Activated naive CD4-positive, alpha-beta T cell (primary cell): Measurements from ENCODE around the gene SLC9A9.
"Not testable (repeated sequence)": the region's sequence is repeated elsewhere in the genome, so short reads cannot be mapped to it uniquely, and the experiment has no call there.

Experiments
- DNase-seq, 4 experiments: peaks; one replicate each; lab custom pipeline; 2025; lab: John Stamatoyannopoulos, UW

The SLC9A9 gene

GRCh38 chr3:143551761-143552160 lies 296.5 kb downstream of the SLC9A9 start:
- no peak for DNase-seq

- no peak for DNase-seq
Observed at GRCh38 chr3:143548861-143549497, 299.3 kb downstream of the SLC9A9 start.

DNA sequence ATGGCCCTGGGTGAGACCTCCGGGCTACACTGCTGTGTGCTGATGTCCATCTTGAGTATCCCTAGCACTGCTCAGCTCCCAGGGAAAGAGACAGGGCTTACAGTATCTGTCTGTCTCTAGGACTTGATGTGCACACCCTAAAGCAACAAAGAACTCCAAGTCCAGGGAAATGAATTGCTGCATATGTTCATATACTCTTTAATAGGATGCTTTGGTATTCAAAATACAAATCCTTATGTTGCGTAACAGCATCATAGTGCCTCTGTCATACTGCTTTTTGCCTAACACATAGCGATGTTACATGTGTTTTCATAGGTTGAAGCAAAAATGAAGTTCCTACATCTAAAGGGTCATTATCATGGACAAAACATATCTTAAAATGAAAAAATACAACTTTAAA lies 299.9 kb downstream of the SLC9A9 start:
- no peak for DNase-seq

DNA sequence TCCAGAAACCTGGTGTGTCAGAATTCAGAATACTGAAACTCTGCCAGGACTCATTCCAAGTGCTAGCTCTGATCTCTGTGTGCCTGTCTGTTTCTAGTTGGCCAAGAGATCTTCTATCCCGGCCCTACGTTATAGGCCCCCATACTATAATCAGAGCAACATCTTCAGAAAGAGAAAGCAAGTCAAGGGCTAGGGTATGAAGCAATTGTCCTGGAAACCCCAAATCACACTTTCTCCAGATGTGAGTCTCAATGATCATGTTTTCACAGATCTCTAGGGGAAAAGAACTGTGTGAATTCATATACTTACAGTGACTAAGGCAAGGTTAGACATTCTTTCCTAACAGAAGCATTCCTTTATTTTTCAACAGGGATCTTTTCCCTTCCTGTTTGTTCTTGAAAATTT lies 309.7 kb downstream of the SLC9A9 start:
- no peak for DNase-seq

GRCh38 chr3:143538061-143538460 lies 310.2 kb downstream of the SLC9A9 start:
- no peak for DNase-seq

DNA sequence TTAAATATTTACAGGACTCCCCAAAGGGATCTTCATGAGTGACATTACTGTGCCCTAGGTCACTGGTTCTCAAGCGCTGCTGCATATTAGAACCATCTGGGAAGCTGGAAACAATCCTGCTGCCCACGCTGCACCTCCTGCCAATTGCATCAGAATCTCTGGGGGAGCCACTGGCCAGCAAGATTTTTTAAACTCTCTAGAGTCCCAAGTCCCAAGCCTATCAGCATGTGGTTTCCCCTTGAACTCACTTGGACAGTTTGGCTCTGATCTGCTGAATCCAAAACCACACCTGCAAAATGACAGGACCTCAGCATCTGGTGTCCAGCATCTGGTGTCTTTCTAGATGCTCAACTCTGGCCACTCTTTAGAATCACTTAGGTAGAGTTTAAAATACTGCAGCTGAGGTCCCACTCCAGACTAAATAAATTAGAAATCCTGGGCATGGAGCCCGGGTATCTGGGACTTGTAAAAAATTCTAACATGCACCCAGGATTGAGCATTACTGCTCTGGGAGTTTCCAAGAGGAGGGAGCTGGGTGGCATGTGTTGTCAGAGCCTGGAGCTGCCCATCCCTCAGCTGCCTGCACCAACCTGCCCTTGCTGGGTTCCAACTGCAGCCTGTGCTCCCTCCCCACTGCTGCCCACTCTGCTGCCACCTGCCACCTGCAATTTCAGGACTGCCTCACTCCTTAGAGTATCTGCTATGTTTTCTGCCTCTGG lies 311.3 kb downstream of the SLC9A9 start:
- no peak for DNase-seq

DNA sequence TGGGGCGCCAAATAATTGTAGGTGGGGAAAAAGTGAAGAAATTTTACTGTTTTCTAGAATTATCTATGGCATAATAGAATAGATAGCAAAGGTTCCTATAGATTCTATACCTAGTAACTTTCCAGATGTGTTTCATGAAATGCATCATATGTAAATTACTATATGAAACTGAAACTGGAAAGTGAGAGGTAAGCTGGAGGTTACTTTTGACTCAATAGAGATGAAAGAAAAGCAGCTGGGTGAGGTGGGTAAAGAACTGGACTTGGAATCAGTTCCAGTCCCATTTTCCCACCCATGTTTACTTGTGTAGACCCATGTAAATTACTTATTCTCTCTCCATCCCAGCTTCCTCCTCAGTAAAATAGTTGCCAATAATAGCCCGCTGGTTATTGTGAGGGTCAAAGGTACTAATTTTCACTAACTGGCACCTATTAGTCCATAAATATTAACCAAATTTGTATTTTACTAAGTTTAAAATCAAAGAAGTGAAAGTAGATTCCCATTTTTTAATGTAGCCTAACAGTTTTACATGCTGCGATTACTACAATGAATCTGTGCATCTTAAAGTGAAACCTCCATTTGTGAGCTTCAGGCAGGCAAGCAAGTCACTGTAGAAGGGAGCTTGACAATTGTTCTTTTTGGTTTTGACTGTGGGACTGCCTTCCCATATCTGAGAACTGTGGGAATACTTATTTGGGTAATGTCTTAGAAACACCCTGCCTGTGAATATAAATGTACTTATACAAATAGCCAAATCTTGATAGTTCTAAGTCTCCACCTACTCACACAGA lies 312.1 kb downstream of the SLC9A9 start:
- no peak for DNase-seq

GRCh38 chr3:143533391-143533790 lies 314.9 kb downstream of the SLC9A9 start:
- no peak for DNase-seq

GRCh38 chr3:143532091-143532490 lies 316.2 kb downstream of the SLC9A9 start:
- DNase-seq: no peak

- no peak for DNase-seq
Observed at GRCh38 chr3:143531101-143531500, 317.2 kb downstream of the SLC9A9 start.

DNA sequence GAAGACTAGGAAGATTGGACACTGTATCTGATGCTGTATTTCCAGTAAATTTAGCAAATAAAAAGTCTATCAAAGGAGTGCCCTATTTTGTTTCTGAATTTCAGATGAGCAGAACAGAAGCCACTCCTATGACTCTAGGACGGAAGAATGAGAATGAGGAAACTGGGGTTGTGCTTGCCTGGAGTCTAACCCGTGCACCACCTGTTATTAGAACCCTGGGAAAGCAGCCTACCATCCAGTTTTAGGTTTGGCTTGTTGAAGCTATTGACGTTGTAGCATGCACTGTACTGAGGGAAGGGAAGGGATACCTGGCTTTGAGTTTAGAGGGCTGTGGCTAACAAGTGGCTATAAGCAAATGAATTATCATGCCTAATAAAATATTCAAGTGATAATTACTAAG lies 318.5 kb downstream of the SLC9A9 start:
- no peak for DNase-seq

DNA sequence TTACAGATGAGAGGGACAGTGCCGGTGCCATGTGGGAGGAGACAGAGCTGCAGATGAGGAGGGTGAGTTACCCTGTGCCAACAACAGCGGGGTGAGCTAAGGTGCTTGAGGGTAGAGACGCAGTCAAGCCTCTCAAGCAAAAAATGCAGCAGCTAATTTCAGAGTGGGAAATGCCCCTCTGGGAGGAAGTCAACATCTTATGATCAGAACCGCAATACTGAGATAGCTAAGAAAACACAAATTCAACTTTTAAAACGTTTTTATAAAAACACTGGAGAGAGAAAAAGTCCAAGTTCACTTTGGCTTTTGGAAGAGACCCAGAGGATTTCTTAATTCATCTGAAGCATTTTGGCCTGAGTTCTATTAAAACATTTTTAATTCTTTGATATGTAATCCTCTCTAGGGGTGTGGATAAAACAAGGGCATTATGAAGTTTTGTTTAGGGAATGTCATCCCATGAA lies 319.2 kb downstream of the SLC9A9 start:
- DNase-seq: no peak

- no peak for DNase-seq
Observed at GRCh38 chr3:143526011-143526545, 322.2 kb downstream of the SLC9A9 start.

- DNase-seq: no peak
Observed at GRCh38 chr3:143525408-143525807, 322.9 kb downstream of the SLC9A9 start.

DNA sequence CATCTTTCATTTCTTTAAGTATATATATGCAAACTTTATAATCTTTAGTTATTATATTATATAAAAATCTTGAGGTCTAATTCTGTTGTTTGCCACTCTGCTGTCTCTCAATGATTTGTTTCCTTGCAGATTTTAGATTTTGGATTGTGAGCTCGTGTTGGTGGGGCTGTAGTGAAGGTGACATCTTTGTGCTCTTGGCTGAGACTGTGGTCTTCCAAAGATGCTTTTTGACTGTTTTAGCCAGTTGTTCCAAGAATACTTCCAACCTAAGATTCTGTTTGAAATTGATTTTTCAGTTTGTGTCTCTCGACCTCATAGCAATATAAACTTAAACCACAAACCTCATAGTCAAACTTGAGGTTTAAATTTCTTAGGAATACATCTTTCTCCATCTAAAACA lies 326.5 kb downstream of the SLC9A9 start:
- DNase-seq: no peak

DNA sequence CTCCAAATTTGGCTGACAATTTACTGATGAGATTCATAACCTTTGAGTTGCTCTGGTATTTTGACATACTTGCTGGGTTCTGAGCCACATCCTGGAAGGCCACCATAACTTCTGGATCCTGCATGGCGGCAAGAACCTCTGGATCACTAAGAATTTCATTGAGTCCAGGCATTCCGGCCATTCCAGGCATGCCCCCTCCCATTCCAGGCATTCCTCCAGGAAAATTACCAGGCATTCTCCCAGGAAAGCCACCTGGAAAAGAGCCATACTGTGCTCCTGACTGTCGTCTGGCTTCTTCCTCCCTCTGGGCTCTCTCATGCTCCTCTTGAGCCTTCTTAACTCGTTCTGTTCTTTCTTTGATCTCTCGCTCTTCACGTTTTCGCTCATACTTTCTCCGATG lies 331.1 kb downstream of the SLC9A9 start:
- DNase-seq: not testable (repeated sequence)

DNA sequence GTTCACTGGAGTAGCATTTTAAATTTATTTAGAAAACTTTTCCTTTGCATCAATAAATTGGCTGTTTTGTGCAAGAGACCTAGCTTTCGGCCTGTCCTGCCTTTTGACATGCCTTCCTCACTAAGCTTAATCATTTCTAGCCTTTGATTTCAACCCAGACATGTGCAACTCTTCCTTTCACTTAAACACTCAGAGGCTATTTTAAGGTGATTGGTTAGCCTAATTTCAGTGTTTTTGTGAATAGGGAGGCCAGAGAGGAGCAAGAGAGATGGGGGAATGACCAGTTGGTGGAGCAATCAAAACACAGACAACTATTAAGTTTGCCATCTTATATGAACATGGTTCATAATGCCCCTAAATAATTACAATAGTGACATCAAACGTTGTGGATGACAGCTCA lies 333.4 kb downstream of the SLC9A9 start:
- no peak for DNase-seq

DNA sequence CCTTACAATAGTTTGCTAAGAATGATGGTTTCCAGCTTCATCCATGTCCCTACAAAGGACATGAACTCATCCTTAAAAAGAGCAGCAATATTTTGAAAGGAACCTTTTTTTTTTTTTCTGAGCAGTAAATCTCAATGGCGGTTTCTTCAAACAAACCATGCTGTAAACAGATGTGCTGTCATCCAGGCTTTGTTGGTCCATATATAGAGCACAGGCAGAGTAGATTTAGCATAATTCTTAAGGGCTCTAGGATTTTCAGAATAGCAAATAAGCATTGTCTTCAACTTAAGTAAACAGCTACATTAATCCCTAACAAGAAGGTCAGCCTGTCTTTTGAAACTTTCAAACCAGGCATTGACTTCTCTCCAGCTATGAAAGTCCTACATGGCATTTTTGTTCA lies 334.2 kb downstream of the SLC9A9 start:
- DNase-seq: no peak

GRCh38 chr3:143511174-143511879 lies 336.9 kb downstream of the SLC9A9 start:
- DNase-seq: no peak

- DNase-seq: no peak
Observed at GRCh38 chr3:143510601-143511000, 337.7 kb downstream of the SLC9A9 start.

DNA sequence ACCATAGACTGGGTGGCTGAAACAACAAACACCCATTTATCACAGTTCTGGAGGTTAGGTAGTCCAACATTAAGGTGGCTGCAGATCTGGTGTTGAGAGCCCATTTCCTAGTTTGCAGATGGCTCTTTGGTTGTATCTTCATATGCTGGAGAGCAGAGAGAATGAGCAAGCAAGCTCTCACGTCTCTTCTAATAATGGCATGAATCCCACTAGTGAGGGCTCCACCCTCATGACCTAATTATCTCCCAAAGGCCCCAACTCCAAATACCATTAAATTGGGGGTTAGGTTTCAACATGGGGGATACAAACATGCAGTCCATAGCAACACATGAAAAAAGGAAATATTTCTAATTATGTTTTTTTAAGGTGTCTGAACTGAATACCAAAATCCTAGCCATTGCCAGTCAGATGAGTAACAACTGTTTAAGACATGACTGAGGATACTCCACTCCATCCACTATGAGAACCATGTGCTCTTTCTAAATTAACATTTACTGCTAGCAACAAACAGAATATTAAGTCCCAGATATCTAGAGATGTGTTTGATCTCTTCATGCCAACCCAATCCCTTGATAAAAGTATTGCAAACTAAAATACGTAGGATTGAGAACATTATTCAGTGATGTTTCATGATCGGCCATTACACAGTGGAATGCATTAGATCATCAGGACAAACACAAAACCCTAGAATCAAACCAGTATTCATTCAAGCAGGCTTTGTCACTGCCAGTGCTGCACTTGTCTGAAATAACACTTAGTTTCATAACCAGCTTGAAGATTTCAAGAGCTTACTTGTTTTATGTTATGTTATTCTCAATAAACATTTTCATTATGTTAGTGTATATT lies 340.3 kb downstream of the SLC9A9 start:
- DNase-seq: no peak
